BJ (cell line): ENCODE measurements around the gene NFS1. TPM values are rescaled to one million over a fixed set of nuclear protein-coding genes. Genes with fewer than 3 reads are reported as not detected.
A peak's percentile ranks its signal among the peaks of the same experiment; 100 is the strongest.

Experiments
- CTCF ChIA-PET: fragments of 350-600 bp; formaldehyde crosslinking; extraction: SDS; loops from one replicate; lab custom pipeline; 2021; ENCODE audit warnings: antibody characterized with exemption, inconsistent platforms; lab: Yijun Ruan, JAX
- POLR2A ChIA-PET: fragments of 300-600 bp; sonication (Branson Sonifier 250); formaldehyde crosslinking; extraction: SDS; loops from one replicate; lab custom pipeline; 2021; ENCODE audit warnings: antibody characterized with exemption; lab: Charles Lee
- DNase-seq: peaks from one replicate; pipeline ENCODE4 v3.0.0-alpha.2; 2011; ENCODE audit warnings: low read depth
- H3K27me3 ChIP-seq: 2 replicates; pipeline ENCODE4 v1.6.0; 2011; ENCODE audit warnings: low read length; ENCODE audit not compliant: control insufficient read depth, insufficient read depth
- H3K36me3 ChIP-seq: 2 replicates; pipeline ENCODE4 v1.5.1; 2011; ENCODE audit warnings: low read length; ENCODE audit not compliant: control insufficient read depth, insufficient read depth
- H3K4me3 ChIP-seq: 2 replicates; pipeline ENCODE4 v1.5.1; 2011; ENCODE audit warnings: low read depth, mild to moderate bottlenecking, control low read depth, low read length
- CTCF ChIP-seq: IDR thresholded peaks from 2 replicates; pipeline ENCODE4 v1.5.1; 2011; ENCODE audit warnings: low read depth, mild to moderate bottlenecking, control low read depth, inconsistent platforms, low read length, moderate library complexity; ENCODE audit not compliant: insufficient read depth
- polyA plus RNA-seq: library from polyadenylated mRNA; depleted of rRNA; stranded (reverse); fragments of >200 nt; gene quantifications from 2 replicates; pipeline ENCODE4 v1.2.3, GENCODE V29; 2011

Gene NFS1
- polyA plus RNA-seq, 1 experiment = 45.6 TPM

GRCh38 chr20:35704514-35705261 lies 5.5 kb upstream of the NFS1 start:
- CTCF ChIA-PET = interaction anchor here (1.7 to 2.4 kb wide), 2 partner anchors 11 to 179 kb away, joined by 4 to 5 read pairs; no protein-coding TSS in a partner anchor

GRCh38 chr20:35702824-35703695 lies 3.9 kb upstream of the NFS1 start:
- TF ChIP-seq CTCF = no peak
- no peak for DNase-seq
- ChIA-PET CTCF (interaction anchor here (0.6 to 2.4 kb wide), 5 partner anchors 8 to 251 kb away, joined by 3 to 5 read pairs (median 4); partner anchors contain the start of gene SCAND1), POLR2A (interaction anchor here (0.7 kb wide), 1 partner anchor 16 kb away, joined by 12 read pairs; no protein-coding TSS in a partner anchor)
- Histone ChIP-seq H3K27me3 (no peaks in the 10 kb centered on the region), H3K4me3 (no peak overlapping the region), H3K36me3 (peaks cover 9% of the 10 kb centered on the region)

More at GRCh38 chr20:35704514-35705261, 5.5 kb upstream of the NFS1 start:
- peaks cover 11% of the 10 kb centered on the region for H3K36me3 ChIP-seq
- POLR2A ChIA-PET = interaction anchor here (0.7 kb wide), 1 partner anchor 16 kb away, joined by 3 read pairs; no protein-coding TSS in a partner anchor
- H3K4me3 ChIP-seq = no peak overlapping the region
- no peak for TF ChIP-seq CTCF
- no peak for DNase-seq
- no peaks in the 10 kb centered on the region for H3K27me3 ChIP-seq

GRCh38 chr20:35702051-35702823 lies 3.1 kb upstream of the NFS1 start:
- POLR2A ChIA-PET = interaction anchor here (0.5 kb wide), 1 partner anchor 26 kb away, joined by 4 read pairs; no protein-coding TSS in a partner anchor
- Histone ChIP-seq H3K36me3 (peaks cover 9% of the 10 kb centered on the region), H3K27me3 (no peaks in the 10 kb centered on the region), H3K4me3 (no peak overlapping the region)
- DNase-seq = peak; percentile 58
- no peak for TF ChIP-seq CTCF
- CTCF ChIA-PET = interaction anchor here (1.0 to 2.4 kb wide), 4 partner anchors 9 to 252 kb away, joined by 3 to 5 read pairs (median 4); partner anchors contain the start of gene SCAND1

GRCh38 chr20:35700625-35701148 lies 1.5 kb upstream of the NFS1 start:
- ChIA-PET POLR2A (interaction anchor here (0.9 kb wide), 1 partner anchor 42 kb away, joined by 3 read pairs; the partner anchor contains the start of gene RBM39), CTCF (interaction anchor here (0.6 to 1.8 kb wide), 5 partner anchors 9 to 191 kb away, joined by 3 to 5 read pairs (median 3); no protein-coding TSS in a partner anchor)
- H3K4me3 ChIP-seq = no peak overlapping the region

More at GRCh38 chr20:35700625-35701148, 1.5 kb upstream of the NFS1 start:
- no peak for DNase-seq
- Histone ChIP-seq H3K27me3 (no peaks in the 10 kb centered on the region), H3K36me3 (peaks cover 9% of the 10 kb centered on the region; the same call in 1 of the 2 replicates)
- TF ChIP-seq CTCF = no peak
